Right hindlimb (tissue), 1 donor: ENCODE measurements around the gene GNG4.
"Not testable (repeated sequence)": the region's sequence is repeated elsewhere in the genome, so short reads cannot be mapped to it uniquely, and the experiment has no call there.

Source experiments
- DNase-seq: peaks from one replicate; pipeline ENCODE4 v3.0.0-alpha.2; 2018

The GNG4 gene

DNA sequence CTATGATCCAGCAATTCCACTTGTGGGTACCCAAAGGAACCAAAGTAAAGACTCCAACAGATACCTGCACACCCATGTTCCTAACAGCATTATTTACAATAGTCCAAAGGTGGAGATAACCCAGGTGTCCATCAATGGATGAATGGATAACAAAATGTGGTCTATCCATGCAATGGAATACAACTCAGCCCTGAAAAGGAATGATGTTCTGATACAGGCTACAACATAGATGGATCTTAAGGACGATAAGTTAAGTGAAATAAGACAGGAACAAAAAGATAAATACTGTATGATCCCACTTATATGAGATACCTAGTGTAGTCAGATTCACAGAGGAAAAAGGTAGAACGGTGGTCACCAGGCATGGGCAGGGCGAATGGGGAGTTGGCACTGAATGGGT is 69.7 kb downstream of the GNG4 start:
- DNase-seq: no peak

DNA sequence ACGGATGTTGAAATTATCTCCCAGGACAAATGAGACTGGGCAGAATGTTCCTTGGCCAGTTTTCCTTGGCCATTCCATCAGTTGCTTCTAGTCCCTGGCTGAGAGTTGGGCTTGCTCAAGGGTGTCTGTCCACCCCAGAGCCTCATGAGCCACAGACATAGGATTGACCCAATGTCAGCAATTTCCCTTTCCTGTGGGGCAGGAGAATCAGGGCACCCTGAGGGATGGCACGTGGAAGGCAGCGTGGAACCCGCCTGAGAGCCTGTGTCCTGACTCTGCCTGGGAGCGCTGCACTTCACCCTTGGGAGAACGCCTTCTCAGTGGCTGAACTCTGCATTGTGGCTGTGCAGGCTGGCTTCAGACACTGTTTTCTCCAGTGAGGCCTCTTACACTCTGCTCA is 74.0 kb downstream of the GNG4 start:
- DNase-seq: no peak

DNA sequence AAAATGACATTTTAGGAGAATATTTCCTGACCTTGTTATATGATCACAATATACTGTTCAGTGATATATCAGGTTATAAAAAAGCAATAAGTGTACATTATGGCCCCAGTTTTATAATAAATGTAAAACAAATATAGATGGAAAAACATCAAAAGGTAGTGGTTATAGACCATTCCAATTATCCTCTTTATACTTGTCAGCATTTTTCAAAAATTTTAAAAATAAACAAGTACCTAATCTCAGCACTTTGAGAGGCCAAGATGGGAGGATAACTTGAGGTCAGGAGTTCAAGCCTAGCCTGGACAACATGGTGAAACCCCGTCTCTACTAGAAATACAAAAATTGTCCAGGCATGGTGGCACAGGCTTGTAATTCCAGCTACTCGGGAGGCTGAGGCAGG is 75.7 kb downstream of the GNG4 start:
- DNase-seq: no peak

DNA sequence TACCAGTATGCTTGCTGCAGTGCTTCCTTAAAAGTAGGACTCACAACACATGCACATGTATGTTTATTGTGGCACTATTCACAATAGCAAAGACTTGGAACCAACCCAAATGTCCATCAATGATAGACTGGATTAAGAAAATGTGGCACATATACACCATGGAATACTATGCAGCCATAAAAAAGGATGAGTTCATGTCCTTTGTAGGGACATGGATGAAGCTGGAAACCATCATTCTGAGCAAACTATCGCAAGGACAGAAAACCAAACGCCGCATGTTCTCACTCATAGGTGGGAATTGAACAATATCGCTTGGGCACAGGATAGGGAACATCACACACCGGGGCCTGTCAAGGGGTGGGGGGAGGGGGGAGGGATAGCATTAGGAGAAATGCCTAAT is 76.6 kb downstream of the GNG4 start:
- DNase-seq: not testable (repeated sequence)

DNA sequence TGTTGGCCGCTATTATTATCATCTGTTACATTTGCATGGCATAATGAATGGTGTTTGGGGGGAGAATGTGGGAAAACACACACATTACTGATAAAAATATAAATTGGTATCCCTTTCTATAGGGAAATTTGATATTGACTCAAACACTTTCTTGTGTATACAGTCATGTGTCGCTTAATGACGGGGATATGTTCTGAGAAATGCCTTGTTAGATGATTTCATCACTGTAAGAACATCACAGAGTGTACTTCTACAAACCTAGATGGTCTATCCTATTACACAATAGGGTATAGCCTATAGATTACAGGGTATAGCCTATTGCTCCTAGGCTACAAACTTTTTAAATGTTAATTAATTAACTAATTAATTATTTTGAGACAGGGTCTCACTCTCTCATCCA is 78.1 kb downstream of the GNG4 start:
- no peak for DNase-seq

DNA sequence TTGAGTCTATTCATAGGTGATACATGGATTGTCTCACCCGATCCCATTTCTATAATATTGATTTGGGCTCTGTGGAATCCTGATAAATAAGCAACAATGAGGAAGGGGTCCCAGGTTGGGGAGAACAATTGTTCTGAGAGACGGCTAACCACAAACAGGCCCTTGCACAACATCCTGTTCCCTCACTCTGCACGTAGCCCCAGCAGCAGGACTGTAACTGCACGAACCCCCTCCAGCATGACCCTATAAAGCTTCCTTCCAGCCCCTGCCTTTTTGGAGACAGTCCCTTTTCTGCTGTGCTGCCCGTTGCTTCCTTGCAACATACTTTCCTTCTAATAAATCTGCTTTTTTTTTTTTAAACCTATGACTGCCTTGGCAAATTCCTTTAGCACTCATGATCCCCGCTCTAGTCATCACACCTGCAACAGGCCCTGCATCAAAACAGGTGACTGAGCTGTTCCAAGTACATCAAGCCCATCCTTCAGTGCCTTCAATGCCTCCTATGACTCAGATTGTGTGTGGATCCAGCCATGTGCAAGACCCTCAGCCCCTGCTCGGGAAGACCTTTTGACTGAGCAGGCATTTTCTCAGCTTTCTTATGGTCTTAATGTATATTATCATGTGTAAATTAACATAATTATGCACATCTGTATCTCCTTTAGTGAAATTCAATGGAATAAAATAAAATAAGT is 81.6 kb downstream of the GNG4 start:
- DNase-seq: no peak

DNA sequence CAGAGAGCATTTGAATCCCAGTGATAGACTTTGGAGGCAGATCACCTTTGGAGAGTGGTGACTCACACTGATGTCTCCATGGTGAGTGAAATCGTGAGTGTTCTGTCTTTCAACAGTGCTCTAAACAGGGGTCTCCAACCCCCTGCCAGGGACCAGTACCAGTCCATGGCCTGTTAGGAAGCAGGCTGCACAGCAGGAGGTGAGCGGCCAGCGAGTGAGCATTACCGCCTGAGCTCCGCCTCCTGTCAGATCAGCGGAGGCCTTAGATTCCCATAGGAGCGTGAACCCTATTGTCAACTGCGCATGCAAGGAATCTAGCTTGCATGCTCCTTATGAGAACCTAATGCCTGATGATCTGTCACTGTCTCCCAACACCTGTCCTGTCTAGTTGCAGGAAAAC is 83.5 kb downstream of the GNG4 start:
- no peak for DNase-seq

DNA sequence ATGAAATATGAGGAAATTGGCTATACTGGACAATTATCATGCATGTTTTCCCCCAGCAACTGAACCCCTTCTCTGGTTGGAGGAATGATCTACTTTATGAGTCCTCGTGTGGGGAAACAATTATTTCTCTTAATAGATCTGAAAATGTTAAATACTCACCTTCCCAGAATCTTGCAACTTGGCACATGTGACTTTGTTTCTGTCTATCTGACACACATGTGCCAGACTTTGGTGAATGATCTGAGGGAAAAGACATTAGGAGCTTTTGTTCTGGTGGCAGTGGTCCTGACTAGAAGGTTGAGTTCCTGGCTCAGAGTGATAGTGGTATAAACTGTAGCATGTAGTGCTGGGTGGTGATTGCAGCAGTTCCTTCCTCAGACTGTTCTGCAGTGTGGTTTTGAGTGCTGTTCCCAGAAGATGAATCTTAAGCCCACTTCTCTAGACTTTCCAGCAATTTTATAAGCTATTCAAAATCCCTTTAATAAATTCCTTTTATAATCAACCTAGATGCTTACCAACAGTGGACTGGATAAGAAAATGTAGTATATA is 86.0 kb downstream of the GNG4 start:
- no peak for DNase-seq

DNA sequence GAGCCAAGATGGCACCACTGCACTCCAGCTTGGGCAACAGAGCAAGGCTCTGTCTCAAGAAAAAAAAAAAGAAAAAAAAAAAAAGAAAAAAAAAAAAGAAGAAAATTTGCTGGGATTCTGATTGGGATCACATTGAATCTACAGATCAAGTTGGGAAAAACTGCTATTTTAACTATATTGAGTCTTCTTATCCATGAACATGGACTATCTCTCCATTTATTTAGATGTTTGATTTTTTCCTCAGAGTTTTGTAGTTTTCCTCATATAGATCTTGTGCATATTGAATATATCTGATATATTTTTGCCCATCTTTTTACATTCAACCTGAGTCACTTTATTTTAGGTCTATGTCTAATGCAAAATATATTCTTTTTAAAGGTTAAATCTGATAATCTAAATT is 87.0 kb downstream of the GNG4 start:
- no peak for DNase-seq

DNA sequence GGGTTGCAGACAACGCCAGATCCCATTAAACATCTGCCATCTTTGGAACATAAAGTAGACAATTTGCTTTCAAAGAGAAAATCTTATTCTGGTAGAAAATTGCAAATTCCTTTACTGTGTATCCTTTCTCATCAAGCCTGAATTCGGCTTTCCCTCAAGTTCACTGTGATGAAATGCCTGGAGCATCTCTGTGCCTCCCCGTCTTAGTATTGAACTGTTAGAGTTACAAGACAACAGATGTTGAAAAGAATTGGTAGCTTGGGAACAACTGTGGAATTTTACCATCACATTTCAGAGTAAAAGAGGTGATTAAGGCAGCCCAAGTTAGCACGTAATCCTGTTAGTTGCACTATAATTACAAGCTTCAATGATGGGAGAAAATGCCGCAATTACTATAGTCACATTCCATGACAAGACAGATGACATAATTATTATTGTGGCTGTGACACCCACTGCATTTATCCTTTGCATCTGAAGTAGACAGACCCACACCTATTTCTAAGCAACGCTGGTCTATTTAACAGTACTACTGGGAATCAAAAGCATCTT is 90.9 kb downstream of the GNG4 start:
- no peak for DNase-seq

DNA sequence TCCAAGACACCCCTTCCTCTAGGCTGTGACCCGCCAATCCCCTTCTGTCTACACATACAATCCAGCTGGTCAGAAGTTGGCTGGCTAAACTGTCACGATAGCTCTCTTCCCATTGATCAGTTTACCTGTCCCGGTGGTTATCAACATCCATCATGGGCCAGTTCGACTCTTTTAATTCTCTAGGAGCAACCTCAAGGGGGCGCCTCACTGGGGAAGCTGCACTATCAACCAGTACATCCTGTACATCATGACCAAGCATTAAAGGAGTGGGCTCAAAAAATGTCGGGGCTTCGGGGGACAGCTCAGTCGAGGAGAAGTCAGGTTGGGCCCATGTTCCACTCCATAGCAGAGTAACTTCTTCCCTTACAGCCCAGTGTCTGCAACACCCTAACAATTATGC is 92.1 kb downstream of the GNG4 start:
- no peak for DNase-seq

DNA sequence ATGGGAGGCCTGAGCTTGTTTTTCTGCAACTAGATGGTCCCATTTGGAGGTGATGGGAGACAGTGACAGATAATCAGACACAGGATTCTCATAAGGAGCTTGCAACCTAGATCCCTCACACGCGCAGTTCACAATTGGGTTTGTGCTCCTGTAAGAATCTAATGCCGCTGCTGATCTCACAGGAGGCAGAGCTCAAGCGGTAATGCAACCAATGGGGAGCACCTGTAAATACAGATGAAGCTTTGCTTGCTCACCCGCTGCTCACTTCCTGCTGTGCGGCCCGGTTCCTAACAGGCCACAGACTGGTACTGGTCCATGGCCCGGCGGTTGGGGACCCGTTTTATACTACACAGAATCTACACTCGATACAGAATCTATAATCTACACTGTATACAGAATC is 92.8 kb downstream of the GNG4 start:
- DNase-seq: no peak

DNA sequence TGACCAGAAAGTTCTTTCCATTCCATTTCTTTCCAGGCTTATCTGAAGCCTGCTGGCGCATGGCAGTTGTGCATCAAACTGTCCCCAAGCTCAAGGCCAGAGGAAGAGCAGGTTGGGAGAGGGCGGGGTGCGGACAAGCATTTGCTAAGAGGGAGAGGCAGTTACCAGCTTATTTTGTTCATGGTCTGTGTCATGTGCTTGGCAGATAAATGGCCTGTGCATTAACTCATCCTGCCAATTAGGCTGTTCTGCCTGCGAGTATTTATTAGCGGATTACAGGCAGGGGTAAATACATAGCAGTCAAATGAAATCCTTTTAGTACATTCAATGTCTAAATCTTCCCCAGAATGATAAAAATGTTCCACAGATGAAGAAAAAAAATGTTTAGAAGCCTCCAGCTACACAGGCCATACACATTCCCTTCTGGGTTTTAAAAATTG is 96.5 kb downstream of the GNG4 start:
- no peak for DNase-seq

DNA sequence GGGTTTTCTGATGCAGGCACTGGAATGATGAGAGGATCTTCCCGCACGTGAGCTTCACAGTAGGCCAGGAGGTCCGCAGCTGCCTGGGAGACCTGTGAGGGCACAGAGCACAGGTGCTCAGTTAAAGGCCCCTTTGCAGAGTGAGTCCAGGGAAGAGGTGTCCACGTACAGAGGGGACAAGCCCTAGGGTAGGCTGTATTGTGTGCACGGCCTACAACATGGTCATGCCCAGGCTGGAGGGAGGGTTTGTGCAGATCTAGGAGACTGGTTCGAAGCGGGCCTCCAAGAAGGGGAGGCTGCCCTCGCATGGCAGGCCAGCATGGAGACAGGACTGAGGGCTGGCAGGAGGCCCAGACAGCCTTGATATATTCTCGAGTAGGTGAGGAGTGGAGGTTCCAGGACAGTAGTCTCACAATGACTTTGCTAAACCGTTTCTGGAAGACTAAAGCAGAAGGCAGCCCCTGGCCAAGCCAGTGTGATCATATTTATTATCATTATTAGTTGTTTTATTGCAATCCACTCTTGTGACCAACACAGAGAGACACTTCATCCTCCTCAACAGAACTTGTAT is 97.4 kb downstream of the GNG4 start:
- no peak for DNase-seq

DNA sequence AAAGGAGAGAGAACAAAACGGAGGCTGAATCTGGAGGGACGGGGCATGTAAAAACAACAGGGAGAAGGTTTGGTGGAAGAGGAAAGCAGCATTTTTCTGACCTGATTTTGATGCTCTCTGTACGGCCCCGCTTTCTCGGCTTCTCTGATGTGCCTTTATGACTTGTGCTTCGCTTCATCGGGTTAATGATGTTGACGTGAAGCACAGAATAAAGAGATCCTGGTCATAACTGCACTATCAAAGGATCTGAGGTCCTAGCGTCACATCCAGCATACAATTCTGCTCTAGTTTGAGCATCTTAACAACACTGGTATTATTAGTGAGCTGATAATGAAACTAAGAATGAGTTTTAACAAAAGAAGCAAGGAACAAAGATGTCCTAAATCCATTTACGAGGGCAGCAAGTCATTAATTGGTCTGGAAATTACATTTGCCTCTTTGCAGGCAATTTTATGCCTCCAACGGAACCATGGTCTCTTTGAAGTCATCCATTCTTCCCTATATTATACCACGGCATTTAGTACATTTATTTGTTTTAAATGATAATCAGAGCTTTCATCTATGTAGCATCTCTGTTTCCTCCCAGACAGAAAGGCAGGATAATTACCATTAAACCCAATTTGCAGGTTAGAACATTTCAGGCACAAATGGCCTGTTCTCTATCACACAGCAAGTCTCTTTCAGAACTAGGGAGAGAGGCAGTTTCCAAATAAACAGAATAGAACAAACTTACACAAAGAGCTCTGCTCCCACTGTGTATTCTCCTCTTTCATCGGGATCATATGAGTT is 100.0 kb downstream of the GNG4 start:
- DNase-seq: no peak

DNA sequence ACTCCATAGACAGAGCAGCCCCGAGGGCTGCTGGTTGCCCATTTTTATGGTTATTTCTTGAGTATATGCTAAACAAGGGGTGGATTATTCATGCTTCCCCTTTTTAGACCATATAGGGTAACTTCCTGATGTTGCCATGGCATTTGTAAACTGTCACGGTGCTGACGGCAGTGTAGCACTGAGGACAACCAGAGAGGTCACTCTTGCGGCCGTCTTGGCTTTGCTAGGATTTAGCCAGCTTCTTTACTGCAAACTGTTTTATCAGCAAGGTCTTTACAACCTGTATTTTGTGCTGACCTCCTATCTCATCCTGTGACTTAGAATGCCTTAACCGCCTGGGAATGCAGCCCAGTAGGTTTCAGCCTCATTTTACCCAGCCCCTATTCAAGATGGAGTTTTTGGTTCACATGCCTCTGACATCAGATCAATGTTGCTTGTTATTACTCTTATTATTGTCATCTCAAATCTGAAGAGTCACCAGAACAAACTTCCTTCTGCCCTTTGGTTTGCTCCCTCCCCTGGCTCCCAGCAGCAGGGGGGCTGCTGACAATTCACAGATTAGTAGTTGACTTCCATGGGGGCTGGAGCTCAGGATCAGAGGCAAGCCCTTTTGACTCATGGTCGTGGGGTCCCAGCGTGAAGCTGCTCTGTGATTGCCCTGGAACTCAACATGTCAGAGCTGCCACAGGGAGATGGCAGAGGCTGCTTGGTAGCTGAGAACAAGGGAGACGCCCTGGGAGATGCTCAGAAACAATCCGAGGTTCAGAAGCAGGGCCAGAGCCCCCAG is 103.0 kb downstream of the GNG4 start:
- DNase-seq: not testable (repeated sequence)

DNA sequence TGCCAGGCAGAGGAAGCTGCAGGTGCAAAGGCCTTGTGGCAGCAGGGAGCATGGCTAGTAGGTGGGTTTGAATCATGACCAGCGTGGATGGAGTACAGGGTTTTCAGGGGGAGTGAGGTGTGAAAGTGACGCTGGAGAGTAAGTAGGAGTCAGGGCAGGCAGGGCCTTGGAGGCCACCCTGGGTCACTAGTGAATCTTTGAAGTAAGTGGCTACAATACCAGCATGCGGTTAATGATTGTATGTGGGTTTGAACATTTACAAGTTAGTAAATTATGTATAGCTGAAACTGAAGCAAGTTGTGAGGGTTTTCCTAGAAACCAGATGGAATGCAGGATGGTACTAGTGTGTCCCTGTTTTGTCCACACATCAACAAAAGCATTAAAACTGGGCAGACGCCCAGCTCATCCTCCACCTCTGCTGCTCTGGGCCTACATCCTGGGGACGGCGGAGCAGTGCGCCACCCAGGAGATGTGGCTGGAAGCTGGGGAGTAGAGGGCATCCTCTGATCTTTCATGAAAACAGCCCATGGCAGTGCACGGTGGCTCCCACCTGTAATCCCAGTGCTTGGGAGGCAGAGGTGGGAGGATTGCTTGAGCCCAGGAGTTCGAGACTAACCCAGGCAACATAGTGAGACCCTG is 104.2 kb downstream of the GNG4 start:
- no peak for DNase-seq

DNA sequence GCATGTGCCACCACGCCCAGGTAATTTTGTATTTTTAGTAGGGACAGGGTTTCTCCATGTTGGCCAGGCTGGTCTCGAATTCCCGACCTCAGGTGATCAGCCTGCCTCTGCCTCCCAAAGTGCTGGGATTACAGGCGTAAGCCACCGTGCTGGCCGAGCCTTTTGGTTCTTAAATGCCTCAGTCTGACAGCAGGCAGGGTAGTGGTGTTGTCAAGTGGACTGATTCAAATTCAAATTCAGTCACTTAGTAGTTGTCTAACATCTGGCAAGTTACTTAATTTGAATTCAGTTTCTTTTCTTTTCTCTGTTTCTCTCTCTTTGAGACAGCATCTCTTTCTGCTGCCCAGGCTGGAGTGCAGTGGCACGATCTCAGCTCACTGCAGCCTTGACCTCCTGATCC is 106.7 kb downstream of the GNG4 start:
- not testable (repeated sequence) for DNase-seq

DNA sequence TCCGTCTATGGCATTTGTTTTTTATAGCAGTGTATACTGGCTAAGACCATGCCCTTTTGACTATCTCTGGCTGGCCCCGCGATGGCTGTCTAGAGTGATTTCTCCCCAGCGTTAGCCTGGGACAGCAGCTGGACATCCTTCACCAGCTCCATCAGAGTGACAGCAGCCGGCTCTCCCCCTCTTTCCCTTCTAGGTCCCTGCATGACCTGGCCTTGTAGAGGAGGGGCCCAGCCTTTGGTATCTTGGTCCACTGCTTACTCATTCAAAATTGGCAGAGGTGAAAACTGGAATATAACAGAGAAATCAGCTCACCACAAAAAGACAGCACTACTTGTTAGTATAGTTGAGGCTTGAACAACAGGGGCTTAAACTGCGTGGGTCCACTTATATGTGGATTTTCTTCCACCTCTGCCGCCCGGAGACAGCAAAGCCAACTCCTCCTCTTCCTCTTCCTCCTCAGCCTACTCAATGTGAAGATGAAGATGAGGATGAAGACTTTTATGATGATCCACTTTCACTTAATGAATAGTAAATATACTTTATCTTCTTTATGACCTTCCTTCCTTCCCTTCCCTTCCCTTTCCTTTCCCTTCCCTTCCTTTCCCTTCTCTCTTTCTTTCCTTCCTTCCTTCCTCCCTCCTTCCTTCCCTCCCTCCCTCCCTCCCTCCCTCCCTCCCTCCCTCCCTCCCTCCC is 116.0 kb downstream of the GNG4 start:
- no peak for DNase-seq

DNA sequence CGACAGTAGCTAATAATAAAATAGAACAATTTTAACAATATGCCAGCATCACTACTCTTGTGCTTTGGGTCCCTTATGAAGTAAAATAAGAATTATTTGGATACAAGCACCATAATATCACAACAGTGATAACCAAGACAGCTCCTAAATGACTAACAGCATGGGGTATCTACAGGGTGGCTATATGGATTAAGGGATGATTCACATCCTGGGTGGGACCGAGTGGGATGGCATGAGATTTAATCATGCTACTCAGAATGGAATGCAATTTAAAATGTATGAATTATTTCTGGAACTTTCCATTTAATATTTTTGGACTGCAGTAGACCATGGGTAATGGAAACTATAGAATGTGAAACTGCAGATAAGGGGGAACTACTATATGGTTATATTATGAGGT is 117.2 kb downstream of the GNG4 start:
- DNase-seq: no peak

DNA sequence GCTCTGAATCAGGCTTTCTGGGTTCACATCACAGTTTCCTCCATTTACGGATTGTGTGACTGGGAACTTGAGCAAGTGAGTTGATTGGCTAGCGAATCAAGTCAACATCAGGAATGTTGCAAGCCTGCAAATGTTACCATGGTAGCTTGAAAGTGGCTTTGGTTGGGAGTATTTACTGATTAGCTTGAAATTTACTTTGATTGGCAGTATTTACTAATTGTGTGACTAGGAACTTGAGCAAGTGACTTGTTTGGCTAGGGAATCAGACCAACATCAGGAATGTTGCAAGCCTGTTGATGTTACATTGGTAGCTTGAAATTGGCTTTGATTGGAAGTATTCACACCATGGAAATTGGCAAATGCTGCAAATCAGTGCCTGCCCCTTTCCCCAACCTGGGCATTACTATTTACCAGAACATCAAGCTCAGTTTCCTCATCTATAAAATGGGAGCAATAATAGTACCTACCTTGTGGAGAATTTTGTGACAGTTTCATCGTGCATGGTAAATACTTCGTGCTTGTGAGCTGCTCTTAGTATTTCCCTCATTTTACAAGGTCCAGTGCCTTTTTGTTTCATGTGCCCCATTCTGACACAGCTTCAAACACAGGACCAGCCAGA is 122.3 kb downstream of the GNG4 start:
- DNase-seq: no peak
